HPDE6-E6E7 (cell line): Measurements from ENCODE around the gene PRKCZ.
"Not testable (repeated sequence)": the region's sequence is repeated elsewhere in the genome, so short reads cannot be mapped to it uniquely, and the experiment has no call there.

ENCODE experiments used
- DNase-seq: peaks from one replicate; pipeline ENCODE4 v3.0.0; 2011; ENCODE audit warnings: missing footprints; ENCODE audit errors: extremely low spot score

Gene PRKCZ

DNA sequence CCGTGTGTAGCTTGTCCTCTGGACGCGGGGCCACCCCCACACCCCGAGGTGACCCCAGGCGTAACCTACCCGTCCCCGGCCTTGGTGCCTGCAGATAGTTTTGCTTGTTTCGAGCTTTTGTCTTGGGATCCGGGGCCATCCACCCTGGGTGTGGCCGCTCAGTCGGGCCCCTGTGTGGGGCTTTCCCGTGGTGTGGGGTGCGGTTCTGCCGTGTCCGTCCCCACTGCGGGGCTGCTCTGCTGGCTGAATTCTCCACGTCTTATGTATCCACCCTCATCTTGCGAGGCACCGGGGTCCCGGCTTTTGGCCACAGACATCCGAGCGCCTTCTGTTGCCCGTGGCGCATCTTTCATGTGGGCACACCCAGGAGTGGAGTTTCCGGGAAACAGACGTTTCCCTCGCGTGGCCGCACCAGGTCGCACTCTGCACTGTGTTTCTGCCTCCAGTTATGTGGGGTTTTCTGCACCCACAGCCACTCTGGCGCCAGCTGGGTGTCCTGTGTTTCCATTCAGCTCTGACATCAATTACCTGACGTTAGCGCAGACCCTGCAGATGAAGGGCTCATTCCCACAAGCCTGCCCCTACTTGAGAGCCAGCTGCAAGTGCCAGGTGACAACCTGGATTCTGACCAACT, 64.9 kb downstream of the PRKCZ start:
- no peak for DNase-seq

GRCh38 chr1:2115702-2116341, 65.6 kb downstream of the PRKCZ start:
- DNase-seq, result no peak

DNA sequence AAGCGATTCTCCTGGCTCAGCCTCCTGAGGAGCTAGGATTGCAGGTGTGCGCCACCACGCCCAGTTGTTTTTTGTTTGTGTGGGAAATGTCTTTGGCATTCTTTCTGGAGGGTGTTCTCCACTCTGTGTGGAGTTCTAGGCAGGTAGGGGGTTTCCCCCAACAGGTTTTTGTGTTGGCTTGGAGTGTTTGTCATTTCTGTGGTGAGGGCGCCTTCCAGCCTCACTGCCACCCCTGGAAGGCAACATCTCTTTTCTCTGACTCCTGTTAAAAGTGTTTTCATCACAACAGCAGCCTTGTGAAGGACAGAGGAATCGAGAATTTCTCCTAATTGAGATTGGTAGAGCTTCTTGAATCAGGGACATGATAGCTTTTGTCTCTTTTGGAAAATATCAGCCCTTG, 69.7 kb downstream of the PRKCZ start:
- no peak for DNase-seq

GRCh38 chr1:2121101-2121691, 71.0 kb downstream of the PRKCZ start:
- no peak for DNase-seq

- not testable (repeated sequence) for DNase-seq
These were observed 71.6 kb downstream of the PRKCZ start for GRCh38 chr1:2121794-2122193.

DNA sequence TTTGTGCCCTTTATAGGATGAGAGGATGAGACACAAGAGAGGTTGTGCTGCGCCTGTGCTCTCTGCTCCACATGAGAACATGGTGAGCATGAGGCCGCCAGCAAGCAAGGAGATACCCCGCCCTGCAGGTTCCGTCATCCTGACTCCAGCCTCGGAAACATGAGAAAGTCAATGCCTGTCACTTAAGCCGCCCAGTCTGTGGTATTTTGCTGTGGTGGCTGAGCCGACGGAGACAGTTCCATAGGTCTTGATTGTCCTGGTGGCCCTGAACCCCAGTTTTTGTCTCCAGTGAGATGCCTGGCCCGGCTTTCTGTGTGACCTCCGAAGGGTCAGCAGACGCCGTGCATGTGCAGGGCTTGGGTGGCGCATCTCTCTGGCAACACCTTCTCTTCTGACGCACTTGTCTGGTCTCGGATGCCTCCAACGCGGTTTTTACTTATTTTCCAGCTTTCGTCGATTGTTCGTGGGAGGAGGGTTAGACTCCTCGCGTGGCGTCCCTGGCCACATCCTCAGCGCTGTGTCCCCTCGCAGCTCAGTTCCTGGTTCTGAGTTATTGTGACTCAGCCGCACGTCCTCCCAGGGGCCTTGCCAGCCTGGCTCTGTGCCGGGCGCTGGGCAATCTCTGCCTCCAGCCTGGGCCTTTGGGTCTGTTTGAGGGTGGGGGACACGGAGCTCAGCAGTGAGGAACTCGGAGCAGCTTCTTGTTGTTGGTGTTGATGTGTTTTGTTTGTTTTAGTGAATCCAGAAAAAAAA, 74.4 kb downstream of the PRKCZ start:
- no peak for DNase-seq

DNA sequence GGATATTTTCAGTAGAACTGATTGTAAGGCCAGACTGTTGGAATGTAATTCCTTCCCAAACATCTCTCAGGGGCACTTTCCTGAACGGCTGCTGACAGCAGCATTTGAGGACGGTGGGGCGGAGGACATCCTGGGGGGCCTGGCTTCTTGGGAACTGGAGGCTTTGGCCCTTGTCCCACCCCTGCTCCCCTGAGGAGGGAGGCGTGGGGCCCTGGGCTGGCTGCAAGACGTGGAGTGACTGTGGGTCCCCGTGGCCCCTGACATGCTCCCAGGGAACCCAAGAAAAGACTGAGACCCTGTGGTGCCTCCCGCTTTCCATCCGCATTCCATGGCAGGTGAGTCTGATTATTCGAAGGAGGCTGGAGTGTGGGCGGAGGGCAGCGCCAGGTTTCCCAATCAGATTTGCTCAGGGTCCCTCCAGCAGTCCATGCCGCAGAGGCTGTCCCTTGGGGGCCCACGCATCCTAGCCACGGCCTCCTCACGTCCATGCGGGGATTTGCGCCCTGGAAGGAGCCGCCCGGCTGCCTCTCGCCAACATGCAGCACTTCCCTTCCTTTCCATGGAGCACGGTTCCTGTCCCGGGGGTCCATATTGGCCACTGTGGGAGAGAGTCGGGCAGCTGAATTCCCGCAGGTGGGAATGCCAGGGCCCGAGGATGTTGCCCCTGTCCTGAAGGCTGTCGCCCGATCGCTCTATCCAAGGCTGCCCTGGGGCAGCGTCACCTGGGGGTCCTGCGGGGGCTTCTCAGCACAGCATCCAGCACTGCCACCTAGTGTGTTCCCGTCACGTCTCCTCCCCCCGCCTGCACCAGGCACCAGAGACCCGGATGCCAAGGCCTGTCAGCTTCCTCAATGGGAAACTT, 75.4 kb downstream of the PRKCZ start:
- no peak for DNase-seq

DNA sequence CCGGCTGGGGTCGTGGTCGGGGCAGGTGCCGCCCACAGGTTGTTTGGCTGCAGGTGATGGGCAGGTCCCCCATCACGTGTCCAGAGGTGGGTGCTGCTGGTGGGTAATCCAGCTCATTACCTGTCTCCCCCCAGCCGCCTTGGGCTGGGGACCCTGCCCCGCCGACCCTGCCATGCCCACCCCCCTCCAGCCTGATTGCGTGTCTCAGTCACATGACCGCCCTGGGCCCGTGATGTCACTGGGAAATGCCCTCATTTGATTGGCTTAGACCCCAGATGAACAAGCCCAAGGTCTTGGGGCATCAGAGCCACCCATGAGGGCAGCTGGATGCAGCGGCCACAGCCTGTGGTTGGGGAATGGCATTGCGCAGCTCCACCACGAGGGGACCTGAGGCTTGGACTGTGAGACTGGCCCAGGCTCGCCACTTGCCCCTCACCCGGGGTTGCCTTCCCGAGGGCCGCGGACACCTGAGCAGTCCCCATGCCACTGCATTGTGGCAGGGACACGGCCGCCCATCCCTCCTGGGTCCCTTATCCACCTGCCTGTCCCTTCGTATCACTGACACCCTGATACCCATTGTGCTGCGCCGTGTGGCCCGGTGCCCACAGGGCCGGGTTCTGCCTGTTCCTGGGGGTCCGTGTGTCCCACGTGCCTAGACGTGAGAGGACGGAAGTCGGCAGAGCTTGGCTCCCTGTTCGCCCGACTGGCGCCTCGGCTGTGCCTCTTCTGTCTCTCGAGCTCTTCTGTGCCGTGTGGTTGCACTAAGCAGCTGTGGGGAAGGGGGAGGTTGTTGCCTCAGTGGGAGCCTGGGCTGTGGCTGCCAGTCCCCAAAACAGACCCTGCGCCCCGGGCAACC, 76.3 kb downstream of the PRKCZ start:
- no peak for DNase-seq

- no peak for DNase-seq
These were observed 77.3 kb downstream of the PRKCZ start for GRCh38 chr1:2127187-2128145.

GRCh38 chr1:2128189-2128901, 78.1 kb downstream of the PRKCZ start:
- DNase-seq, result no peak

DNA sequence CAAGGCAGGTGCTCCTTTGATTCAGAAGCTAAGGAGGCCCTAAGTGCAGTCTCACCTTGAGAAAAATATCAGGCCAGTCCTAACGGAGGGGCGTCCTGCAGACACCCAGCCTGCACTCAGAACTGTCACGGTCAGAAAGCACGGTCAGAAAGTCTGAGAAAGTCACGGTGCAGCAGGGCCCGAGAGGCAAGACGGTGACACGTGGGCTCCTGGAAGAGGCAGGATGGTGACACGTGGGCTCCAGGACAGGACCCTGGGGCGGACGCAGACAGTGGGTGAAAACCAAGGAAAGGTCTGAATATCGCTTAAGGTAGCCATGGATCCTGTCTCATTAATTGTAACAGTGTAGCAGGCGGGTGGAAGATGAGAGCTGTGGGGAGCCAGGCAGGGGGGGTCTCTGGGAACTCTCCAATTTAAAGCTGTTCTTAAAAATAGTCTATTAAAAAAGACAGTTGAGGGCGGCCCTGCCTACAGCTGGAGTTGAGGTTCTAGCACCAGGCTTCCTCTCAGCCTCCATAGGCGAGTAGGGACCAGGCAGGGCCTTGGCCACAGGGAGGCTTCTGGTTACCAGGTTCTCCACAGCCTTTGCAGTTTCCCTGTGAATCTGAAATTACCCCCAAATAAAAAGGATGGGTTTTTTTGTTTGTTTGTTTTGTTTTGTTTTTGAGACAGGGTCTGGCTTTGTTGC, 79.2 kb downstream of the PRKCZ start:
- DNase-seq, result no peak

DNA sequence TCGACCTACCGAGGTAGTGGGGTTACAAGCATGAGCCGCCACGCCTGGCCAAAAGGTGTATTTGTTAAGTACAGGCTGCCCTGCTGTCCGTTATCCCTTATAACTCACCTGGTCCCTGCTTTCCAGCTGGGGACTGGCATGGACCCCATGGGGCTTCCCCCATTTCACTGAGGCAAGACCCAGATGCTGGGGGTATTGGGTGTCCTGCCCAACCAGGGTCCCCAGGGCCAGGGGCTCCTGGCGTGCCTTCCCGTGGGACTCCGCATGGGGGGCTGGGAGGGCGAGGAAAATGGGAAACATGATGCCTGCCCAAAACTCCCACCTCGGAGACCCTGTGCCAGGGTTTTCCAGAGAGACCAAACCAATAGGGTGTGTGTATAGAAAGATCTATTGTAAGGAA, 79.9 kb downstream of the PRKCZ start:
- no peak for DNase-seq

DNA sequence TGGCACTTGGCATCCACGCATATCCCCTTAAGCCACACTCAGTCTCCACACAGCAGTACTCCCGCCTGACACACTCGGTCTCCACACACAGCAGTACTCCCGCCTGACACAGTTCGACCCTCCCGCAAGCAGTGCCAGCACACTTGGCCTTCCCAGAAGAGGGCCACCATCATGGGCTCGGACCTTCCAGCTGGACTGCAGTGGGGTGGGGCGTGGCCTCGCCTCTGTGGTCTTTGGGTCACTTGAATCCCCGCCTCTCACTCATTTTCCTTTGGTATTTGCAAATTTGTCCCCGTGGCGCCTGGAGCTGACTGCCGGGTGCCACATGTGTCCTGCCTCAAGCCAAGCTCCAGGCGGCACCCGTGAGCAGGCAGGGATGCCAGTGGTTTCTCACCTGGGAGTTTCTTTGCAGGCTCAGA, 80.7 kb downstream of the PRKCZ start:
- no peak for DNase-seq

DNA sequence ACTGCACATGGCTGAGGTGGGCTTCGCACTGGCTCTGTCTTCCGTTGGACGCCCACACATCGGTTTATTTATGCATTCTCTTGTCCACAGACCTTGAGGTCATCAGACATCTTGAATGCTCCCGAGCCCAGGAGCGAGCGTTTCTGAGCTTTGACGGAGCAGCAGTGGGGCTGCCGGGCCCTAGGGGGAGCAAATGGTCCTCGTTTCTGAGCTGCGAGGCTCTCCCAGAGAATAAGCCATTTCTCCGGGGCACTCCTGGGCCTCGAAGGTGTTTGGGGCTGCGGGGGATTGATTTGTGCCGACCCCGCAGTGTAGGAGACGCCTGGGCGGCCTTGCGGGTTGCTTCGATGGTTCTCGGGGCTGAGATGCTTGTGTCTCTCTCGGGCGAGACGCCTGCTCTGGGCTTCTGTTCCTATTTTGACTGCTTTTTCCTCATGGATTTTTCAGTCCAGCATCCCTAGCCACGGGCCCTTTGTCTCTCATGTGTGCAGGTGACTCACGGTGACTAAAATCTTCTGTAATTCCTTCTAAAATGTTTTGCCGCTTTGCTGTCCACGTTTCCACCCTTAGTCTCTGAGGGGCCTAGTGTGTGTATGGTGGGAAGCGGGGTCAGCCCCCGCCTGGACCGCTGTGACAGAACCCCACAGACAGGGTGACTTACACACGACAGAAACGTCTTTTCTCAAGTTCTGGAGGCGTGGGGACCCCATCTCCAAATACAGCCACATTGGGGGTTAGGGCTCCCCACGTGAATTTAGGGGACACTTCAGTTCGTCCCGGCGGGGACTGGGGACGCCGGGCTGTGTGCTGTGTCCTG, 82.2 kb downstream of the PRKCZ start:
- peak; percentile 78 for DNase-seq

- DNase-seq, result peak; percentile 76
These were observed 83.0 kb downstream of the PRKCZ start for GRCh38 chr1:2133039-2133878.

GRCh38 chr1:2133879-2134215, 83.6 kb downstream of the PRKCZ start:
- DNase-seq, result no peak

- no peak for DNase-seq
These were observed 84.0 kb downstream of the PRKCZ start for GRCh38 chr1:2134266-2134620.
